Neural crest cell (in vitro differentiated cells): ENCODE measurements around the gene CYP1B1. TPM values are rescaled to one million over a fixed set of nuclear protein-coding genes. Genes with fewer than 3 reads are reported as not detected.

ENCODE experiments used
- DNase-seq: peaks from one replicate; pipeline ENCODE4 v3.0.0; 2021; ENCODE audit warnings: low read depth, mixed read lengths, low spot score
- H3K27ac Mint-ChIP-seq: one replicate; pipeline ENCODE4 v1.8.0; 2021; ENCODE audit warnings: mild to moderate bottlenecking, mixed read lengths; ENCODE audit not compliant: unreplicated experiment
- H3K27me3 Mint-ChIP-seq: 2 replicates; pipeline ENCODE4 v1.8.0; 2021; ENCODE audit warnings: low read depth, mild to moderate bottlenecking, mixed read lengths
- H3K36me3 Mint-ChIP-seq: 2 replicates; pipeline ENCODE4 v1.8.0; 2021; ENCODE audit warnings: low read depth, mild to moderate bottlenecking, mixed read lengths
- H3K4me1 Mint-ChIP-seq: 2 replicates; pipeline ENCODE4 v1.8.0; 2021; ENCODE audit warnings: mixed read lengths
- H3K4me3 Mint-ChIP-seq: one replicate; pipeline ENCODE4 v1.8.0; 2021; ENCODE audit warnings: mild to moderate bottlenecking, mixed read lengths
- H3K9me3 Mint-ChIP-seq: 2 replicates; pipeline ENCODE4 v1.8.0; 2021; ENCODE audit warnings: mixed read lengths
- total RNA-seq: library from RNA; stranded (reverse); gene quantifications from 2 replicates; pipeline ENCODE4 v1.2.1, GENCODE V29; 2021
- TF ChIP-seq, protein P1 (sequence below): fragments of 200-600 bp; sonication (generic); conservative IDR thresholded peaks from 2 replicates; pipeline ENCODE4 v1.5.0; 2021; ENCODE audit warnings: antibody characterized with exemption, mild to moderate bottlenecking

Gene CYP1B1
- total RNA-seq, 1 donor from 2014 or later, result 16.4 TPM

DNA sequence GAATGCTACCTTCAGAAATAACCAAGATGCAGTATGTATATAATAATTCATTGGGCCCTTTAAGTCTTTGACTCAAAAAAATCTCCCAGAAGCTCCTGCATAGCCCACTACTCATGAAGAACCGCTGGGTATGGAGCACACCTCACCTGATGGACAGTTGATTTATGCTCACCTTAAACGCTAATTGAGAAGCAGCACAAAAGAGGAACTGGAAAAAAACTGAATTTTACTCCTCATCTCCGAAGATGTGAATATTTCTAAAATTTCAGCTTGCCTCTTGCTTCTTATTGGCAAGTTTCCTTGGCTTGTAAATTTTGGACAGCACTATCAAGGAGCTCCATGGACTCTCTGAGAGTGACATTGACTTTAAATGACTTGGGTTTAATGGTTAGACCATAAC, 5.5 kb downstream of the CYP1B1 start:
- Mint-ChIP-seq H3K4me3 (no peak overlapping the region), H3K9me3 (no peaks in the 10 kb centered on the region), H3K27me3 (peaks cover 49% of the 10 kb centered on the region), H3K27ac (no peak overlapping the region), H3K4me1 (peaks cover 13% of the 10 kb centered on the region), H3K36me3 (no peaks in the 10 kb centered on the region)
- TF ChIP-seq, protein P1, sequence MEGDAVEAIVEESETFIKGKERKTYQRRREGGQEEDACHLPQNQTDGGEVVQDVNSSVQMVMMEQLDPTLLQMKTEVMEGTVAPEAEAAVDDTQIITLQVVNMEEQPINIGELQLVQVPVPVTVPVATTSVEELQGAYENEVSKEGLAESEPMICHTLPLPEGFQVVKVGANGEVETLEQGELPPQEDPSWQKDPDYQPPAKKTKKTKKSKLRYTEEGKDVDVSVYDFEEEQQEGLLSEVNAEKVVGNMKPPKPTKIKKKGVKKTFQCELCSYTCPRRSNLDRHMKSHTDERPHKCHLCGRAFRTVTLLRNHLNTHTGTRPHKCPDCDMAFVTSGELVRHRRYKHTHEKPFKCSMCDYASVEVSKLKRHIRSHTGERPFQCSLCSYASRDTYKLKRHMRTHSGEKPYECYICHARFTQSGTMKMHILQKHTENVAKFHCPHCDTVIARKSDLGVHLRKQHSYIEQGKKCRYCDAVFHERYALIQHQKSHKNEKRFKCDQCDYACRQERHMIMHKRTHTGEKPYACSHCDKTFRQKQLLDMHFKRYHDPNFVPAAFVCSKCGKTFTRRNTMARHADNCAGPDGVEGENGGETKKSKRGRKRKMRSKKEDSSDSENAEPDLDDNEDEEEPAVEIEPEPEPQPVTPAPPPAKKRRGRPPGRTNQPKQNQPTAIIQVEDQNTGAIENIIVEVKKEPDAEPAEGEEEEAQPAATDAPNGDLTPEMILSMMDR, result no peak
- no peak for DNase-seq

DNA sequence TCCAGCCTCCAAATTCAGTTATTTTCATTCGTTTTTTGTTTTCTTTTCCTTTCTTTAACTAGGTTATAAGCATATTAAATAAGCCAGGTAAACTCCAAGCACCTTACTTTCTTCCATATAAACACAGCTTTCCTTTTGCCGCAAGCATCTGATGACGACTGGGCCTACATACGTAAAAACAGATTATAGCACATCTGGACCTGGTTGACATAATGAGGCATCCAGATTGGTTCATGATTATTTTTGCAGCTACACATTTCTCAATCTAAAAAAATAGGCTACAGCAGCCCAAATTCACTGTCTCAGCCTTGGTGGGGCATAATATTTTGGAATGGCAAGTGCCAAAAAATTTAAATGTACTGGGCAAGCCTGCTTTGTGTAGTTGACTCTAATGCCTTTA, 7.7 kb downstream of the CYP1B1 start:
- H3K27ac Mint-ChIP-seq, result no peak overlapping the region
- H3K4me3 Mint-ChIP-seq, result no peak overlapping the region
- peaks cover 27% of the 10 kb centered on the region for H3K27me3 Mint-ChIP-seq
- no peak for DNase-seq
- peaks cover 5% of the 10 kb centered on the region for H3K4me1 Mint-ChIP-seq
- TF ChIP-seq, protein P1, result no peak
- no peaks in the 10 kb centered on the region for H3K36me3 Mint-ChIP-seq
- no peaks in the 10 kb centered on the region for H3K9me3 Mint-ChIP-seq

DNA sequence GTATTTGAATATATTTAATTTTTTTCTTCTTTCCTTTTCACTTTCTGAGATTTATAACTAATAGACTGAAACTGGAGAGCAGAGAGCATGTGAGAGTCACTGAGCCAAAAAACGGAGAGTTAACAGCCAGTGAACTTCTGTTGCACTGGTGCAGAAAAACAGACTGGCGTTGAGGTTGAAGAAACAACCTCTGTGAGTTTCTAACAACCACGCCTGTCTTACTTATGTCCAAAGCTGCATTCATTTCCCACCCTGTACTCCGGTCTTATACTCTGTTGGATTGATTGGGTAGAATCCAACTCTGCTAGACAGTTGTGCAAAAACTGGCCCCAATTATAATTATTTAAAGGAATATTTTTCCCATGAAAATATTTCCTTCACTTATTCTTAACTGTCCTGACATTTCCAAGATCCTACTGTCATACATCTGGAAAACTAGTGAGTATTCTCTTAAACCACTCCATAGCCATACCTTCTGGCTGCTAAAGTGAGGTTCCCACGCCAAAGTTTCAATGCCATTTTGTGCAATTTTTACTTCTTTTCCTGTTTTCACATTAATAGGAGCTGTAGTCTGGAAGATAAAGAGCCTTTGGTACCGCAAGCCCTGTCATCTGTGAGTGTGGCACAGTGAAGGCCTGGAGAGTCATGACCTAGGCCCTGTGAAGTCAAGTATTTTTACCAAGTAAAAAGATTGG, 9.4 kb downstream of the CYP1B1 start:
- Mint-ChIP-seq H3K9me3 (no peaks in the 10 kb centered on the region), H3K36me3 (no peaks in the 10 kb centered on the region), H3K4me1 (peaks cover 5% of the 10 kb centered on the region), H3K27ac (no peak overlapping the region), H3K4me3 (no peak overlapping the region), H3K27me3 (peaks cover 13% of the 10 kb centered on the region)
- no peak for DNase-seq
- TF ChIP-seq, protein P1, result no peak

DNA sequence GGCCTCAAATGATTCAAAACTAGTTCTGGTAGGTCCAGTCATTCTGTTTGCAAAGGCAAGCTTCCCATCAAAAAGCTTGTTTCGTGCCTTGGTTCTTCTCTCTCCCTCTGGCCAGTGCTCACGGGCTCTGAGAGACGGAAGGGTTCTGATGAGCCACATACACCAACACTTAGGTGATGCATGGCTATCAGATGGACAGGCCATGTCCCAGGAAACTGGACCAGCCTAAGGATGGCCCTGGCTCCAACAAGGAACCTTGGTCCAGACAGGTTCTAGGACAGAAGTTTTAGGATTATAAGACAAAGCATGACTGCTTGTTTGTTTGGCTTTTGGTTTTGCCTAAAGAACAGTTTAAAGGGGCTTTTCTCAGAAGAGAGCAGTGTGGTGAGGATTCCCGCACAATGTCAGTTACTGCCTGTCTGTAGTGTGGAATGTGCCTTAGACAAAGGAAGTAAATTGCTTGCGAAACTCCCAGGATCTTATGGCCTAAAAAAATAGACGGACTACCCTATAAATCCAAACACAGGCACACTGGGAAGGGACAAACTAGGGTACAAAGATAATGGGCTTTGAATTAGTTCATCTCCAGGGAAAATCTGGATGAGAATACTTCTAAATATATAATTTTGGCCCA, 10.3 kb downstream of the CYP1B1 start:
- Mint-ChIP-seq H3K27me3 (peaks cover 5% of the 10 kb centered on the region), H3K4me3 (no peak overlapping the region), H3K27ac (no peak overlapping the region), H3K36me3 (no peaks in the 10 kb centered on the region), H3K4me1 (peaks cover 5% of the 10 kb centered on the region), H3K9me3 (no peaks in the 10 kb centered on the region)
- no peak for DNase-seq
- TF ChIP-seq, protein P1, result no peak

DNA sequence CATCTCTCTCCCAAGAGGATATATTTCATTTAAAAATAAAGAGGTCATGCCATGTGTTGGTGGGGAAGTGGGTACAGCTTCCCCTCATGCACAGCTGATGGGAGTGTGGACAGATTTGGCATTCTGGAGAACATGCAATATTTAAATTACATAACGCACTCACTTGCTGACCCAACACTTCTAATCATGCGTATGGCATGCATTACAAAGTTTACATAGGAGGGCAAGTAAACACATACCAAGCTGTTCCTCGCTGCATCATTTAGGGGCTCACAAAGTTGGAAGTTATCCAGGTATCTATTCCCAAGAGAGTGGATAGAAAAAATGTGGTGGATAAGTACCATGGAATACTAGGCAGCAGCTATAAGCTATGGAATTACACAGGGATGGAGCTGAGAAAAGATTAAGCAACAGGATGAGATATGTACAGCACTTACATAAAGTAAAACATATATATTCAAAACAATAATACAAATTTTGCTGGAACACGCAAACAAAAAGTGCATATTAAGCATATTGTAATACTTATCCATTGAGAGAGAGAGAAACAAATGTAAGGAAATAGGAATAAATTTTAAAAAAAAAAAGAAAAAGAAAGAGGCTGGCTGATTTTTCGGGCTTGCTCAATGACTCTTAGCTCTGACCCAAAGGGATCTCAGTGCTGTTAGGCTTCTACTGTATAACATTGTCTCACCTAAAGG, 11.0 kb downstream of the CYP1B1 start:
- TF ChIP-seq, protein P1, result no peak
- Mint-ChIP-seq H3K27me3 (peaks cover 5% of the 10 kb centered on the region), H3K9me3 (no peaks in the 10 kb centered on the region), H3K27ac (no peak overlapping the region), H3K4me3 (no peak overlapping the region), H3K36me3 (no peaks in the 10 kb centered on the region), H3K4me1 (peaks cover 5% of the 10 kb centered on the region)
- DNase-seq, result no peak
